Measurements from ENCODE around the gene NECAP2.
"Not testable (repeated sequence)": the region's sequence is repeated elsewhere in the genome, so short reads cannot be mapped to it uniquely, and the experiment has no call there.

- not testable (repeated sequence) for TF ChIP-seq LEF1 (IDR thresholded peaks at IDR 0.05; ENCODE audit: borderline replicate concordance); SP1 (IDR thresholded peaks at IDR 0.05); FOXK2 (IDR thresholded peaks at IDR 0.05); NFRKB (IDR thresholded peaks at IDR 0.05); FOXM1 (IDR thresholded peaks at IDR 0.05; ENCODE audit: borderline replicate concordance); HDGF (IDR thresholded peaks at IDR 0.05; ENCODE audit: borderline replicate concordance); BHLHE40 (IDR thresholded peaks at IDR 0.05; ENCODE audit: borderline replicate concordance); ELF4 (IDR thresholded peaks at IDR 0.05)
- TF ChIP-seq, protein P1, sequence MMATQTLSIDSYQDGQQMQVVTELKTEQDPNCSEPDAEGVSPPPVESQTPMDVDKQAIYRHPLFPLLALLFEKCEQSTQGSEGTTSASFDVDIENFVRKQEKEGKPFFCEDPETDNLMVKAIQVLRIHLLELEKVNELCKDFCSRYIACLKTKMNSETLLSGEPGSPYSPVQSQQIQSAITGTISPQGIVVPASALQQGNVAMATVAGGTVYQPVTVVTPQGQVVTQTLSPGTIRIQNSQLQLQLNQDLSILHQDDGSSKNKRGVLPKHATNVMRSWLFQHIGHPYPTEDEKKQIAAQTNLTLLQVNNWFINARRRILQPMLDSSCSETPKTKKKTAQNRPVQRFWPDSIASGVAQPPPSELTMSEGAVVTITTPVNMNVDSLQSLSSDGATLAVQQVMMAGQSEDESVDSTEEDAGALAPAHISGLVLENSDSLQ (IDR thresholded peaks at IDR 0.05): not testable (repeated sequence)
Observed at GRCh38 chr1:16483146-16483545, 42.6 kb downstream of the NECAP2 start.
